ENCODE results near the gene ZFHX2. TPM values are rescaled to one million over a fixed set of nuclear protein-coding genes. Genes with fewer than 3 reads are reported as not detected.

Gene ZFHX2
- total RNA-seq, 8 experiments from 2014 or later, result 2.3 to 7.9 (median 4.7) TPM

GRCh38 chr14:23557521-23557920 lies 6.0 kb upstream of the ZFHX2 start:
- 17 to 83% (median 44%) methylated on average over 1 to 2 of the region's 2 CpGs; no CpG with 5 or more reads in 2 of the 10 experiments for WGBS, 10 experiments
- in situ Hi-C loops (cut with MboI; ENCODE audit: low pct_unique_long_range_greater_than_20kb in 2 of 9, low sequenced_read_pairs in 9 of 9, unreplicated experiment in 9 of 9), result loop anchor here (10.0 to 25.0 kb wide), 4 partner anchors 73 to 245 kb away; partner anchors contain the start of genes PABPN1 (in 5 of the 9), BCL2L2 (in 4 of the 9) and PPP1R3E (in 4 of the 9)
- H3K4me3 ChIP-seq, result peak overlapping the region in 1 of 5 donors; percentile 65
- ATAC-seq (replicated peaks in 6 of 8), result no peak
- H3K4me1 ChIP-seq (replicated peaks in 1 of 2), result peaks cover 20 to 24% of the 10 kb centered on the region in 2 donors
- no peak overlapping the region for H3K27ac ChIP-seq

- Histone ChIP-seq H3K4me3 (peak overlapping the region; percentile 63 to 98 (median 73)), H3K4me1 (replicated peaks in 1 of 2) (peaks cover 22 to 26% of the 10 kb centered on the region in 2 donors), H3K27ac (peak overlapping the region in 1 of 2 donors; percentile 97)
- ATAC-seq (replicated peaks in 6 of 8), result peak in 1 of 8 experiments; percentile 0
- 13 to 100% (median 50%) methylated on average over 1 to 7 of the region's 17 CpGs; no CpG with 5 or more reads in 3 of the 10 experiments for WGBS, 10 experiments
- in situ Hi-C loops (cut with MboI; ENCODE audit: low pct_unique_long_range_greater_than_20kb in 2 of 9, low sequenced_read_pairs in 9 of 9, unreplicated experiment in 9 of 9), result loop anchor here (10.0 to 25.0 kb wide), 4 partner anchors 72 to 245 kb away; partner anchors contain the start of genes PABPN1 (in 5 of the 9), BCL2L2 (in 4 of the 9) and PPP1R3E (in 4 of the 9)
Observed at GRCh38 chr14:23556700-23557440, 5.3 kb upstream of the ZFHX2 start.

- in situ Hi-C loops (cut with MboI; ENCODE audit: low pct_unique_long_range_greater_than_20kb in 2 of 9, low sequenced_read_pairs in 9 of 9, unreplicated experiment in 9 of 9), result loop anchor here (10.0 to 25.0 kb wide), 4 partner anchors 71 to 244 kb away; partner anchors contain the start of genes PABPN1 (in 5 of the 9), BCL2L2 (in 4 of the 9) and PPP1R3E (in 4 of the 9)
- H3K27ac ChIP-seq, result peak within 1 kb of the TSS; percentile 93 to 97
- WGBS, 10 experiments, result 0 to 12% (median 0%) methylated on average over 2 to 23 of the region's 54 CpGs; no CpG with 5 or more reads in 2 of the 10 experiments
- peak; percentile 75 to 83 (median 80) for ATAC-seq (replicated peaks in 6 of 8)
- H3K4me3 ChIP-seq, result peak within 1 kb of the TSS; percentile 63 to 98 (median 73)
- peaks cover 24 to 28% of the 10 kb centered on the region in 2 donors for H3K4me1 ChIP-seq (replicated peaks in 1 of 2)
Observed at GRCh38 chr14:23555882-23556699, 4.5 kb upstream of the ZFHX2 start, which contains the start of gene THTPA. TSS of gene THTPA (plus strand) at chr14:23556271. CDS start at chr14:23556758, 487 bp downstream.

GRCh38 chr14:23555533-23555881 lies 3.9 kb upstream of the ZFHX2 start:
- in situ Hi-C loops (cut with MboI; ENCODE audit: low pct_unique_long_range_greater_than_20kb in 2 of 9, low sequenced_read_pairs in 9 of 9, unreplicated experiment in 9 of 9), result loop anchor here (10.0 to 25.0 kb wide), 4 partner anchors 71 to 243 kb away; partner anchors contain the start of genes PABPN1 (in 5 of the 9), BCL2L2 (in 4 of the 9) and PPP1R3E (in 4 of the 9)
- H3K4me1 ChIP-seq (replicated peaks in 1 of 2), result peaks cover 24 to 28% of the 10 kb centered on the region in 2 donors
- H3K27ac ChIP-seq, result peak overlapping the region; percentile 93 to 97
- 0% methylated on average over 1 of the region's 14 CpGs; no CpG with 5 or more reads in 9 of the 10 experiments for WGBS, 10 experiments
- peak overlapping the region; percentile 63 to 98 (median 73) for H3K4me3 ChIP-seq
- ATAC-seq (replicated peaks in 6 of 8), result no peak

GRCh38 chr14:23550812-23551265 lies 726 bp downstream of the ZFHX2 start:
- in situ Hi-C loops (cut with MboI; ENCODE audit: low pct_unique_long_range_greater_than_20kb in 2 of 9, low sequenced_read_pairs in 9 of 9, unreplicated experiment in 9 of 9), result loop anchor here (10.0 to 25.0 kb wide), 4 partner anchors 66 to 239 kb away; partner anchors contain the start of genes PABPN1 (in 5 of the 9), BCL2L2 (in 4 of the 9) and PPP1R3E (in 4 of the 9)
- Histone ChIP-seq H3K4me1 (replicated peaks in 1 of 2) (peaks cover 48 to 54% of the 10 kb centered on the region in 2 donors), H3K4me3 (peak overlapping the region; percentile 58 to 83 (median 63)), H3K27ac (peak overlapping the region; percentile 73 to 91)
- WGBS, 10 experiments, result 0% methylated on average over 1 of the region's 37 CpGs; no CpG with 5 or more reads in 9 of the 10 experiments
- ATAC-seq (replicated peaks in 6 of 8), result peak; percentile 2 to 16 (median 7)

- H3K4me3 ChIP-seq, result peak overlapping the region; percentile 58 to 83 (median 63)
- 4 to 80% (median 29%) methylated on average over 1 to 9 of the region's 12 CpGs; no CpG with 5 or more reads in 2 of the 10 experiments for WGBS, 10 experiments
- in situ Hi-C loops (cut with MboI; ENCODE audit: low pct_unique_long_range_greater_than_20kb in 2 of 9, low sequenced_read_pairs in 9 of 9, unreplicated experiment in 9 of 9), result loop anchor here (10.0 to 25.0 kb wide), 4 partner anchors 65 to 238 kb away; partner anchors contain the start of genes PABPN1 (in 5 of the 9), BCL2L2 (in 4 of the 9) and PPP1R3E (in 4 of the 9)
- H3K27ac ChIP-seq, result peak overlapping the region; percentile 73 to 91
- ATAC-seq (replicated peaks in 6 of 8), result peak in 5 of 8 experiments; percentile 0 to 7 (median 2)
- H3K4me1 ChIP-seq (replicated peaks in 1 of 2), result peaks cover 53 to 59% of the 10 kb centered on the region in 2 donors
Observed at GRCh38 chr14:23550131-23550811, 1.3 kb downstream of the ZFHX2 start.

GRCh38 chr14:23548351-23549318 lies 2.9 kb downstream of the ZFHX2 start:
- peak overlapping the region; percentile 18 to 39 for H3K27ac ChIP-seq
- ATAC-seq (replicated peaks in 6 of 8), result peak in 7 of 8 experiments; percentile 10 to 44 (median 25)
- peaks cover 65% of the 10 kb centered on the region in 2 donors for H3K4me1 ChIP-seq (replicated peaks in 1 of 2)
- H3K4me3 ChIP-seq, result peak overlapping the region; percentile 1 to 70 (median 13)
- in situ Hi-C loops (cut with MboI; ENCODE audit: low pct_unique_long_range_greater_than_20kb in 2 of 9, low sequenced_read_pairs in 9 of 9, unreplicated experiment in 9 of 9), result no loop called here
- WGBS, 10 experiments, result 21 to 76% (median 33%) methylated on average over 1 to 18 of the region's 18 CpGs

GRCh38 chr14:23547924-23548323 lies 3.6 kb downstream of the ZFHX2 start:
- peaks cover 65% of the 10 kb centered on the region in 2 donors for H3K4me1 ChIP-seq (replicated peaks in 1 of 2)
- ATAC-seq (replicated peaks in 6 of 8), result no peak
- H3K4me3 ChIP-seq, result peak overlapping the region in 1 of 5 donors; percentile 8
- no peak overlapping the region for H3K27ac ChIP-seq
- in situ Hi-C loops (cut with MboI; ENCODE audit: low pct_unique_long_range_greater_than_20kb in 2 of 9, low sequenced_read_pairs in 9 of 9, unreplicated experiment in 9 of 9), result no loop called here
- 57 to 100% (median 67%) methylated on average over 1 to 2 of the region's 2 CpGs; no CpG with 5 or more reads in 1 of the 10 experiments for WGBS, 10 experiments

- no peak overlapping the region for H3K4me3 ChIP-seq
- no peak overlapping the region for H3K27ac ChIP-seq
- H3K4me1 ChIP-seq (replicated peaks in 1 of 2), result peaks cover 61% of the 10 kb centered on the region in 2 donors
- in situ Hi-C loops (cut with MboI; ENCODE audit: low pct_unique_long_range_greater_than_20kb in 2 of 9, low sequenced_read_pairs in 9 of 9, unreplicated experiment in 9 of 9), result no loop called here
- no peak for ATAC-seq (replicated peaks in 6 of 8)
- 37 to 100% (median 71%) methylated on average over 1 to 6 of the region's 10 CpGs; no CpG with 5 or more reads in 3 of the 10 experiments for WGBS, 10 experiments
Observed at GRCh38 chr14:23546450-23547035, 5.0 kb downstream of the ZFHX2 start.

- H3K4me3 ChIP-seq, result no peak overlapping the region
- no peak overlapping the region for H3K27ac ChIP-seq
- H3K4me1 ChIP-seq (replicated peaks in 1 of 2), result peaks cover 61% of the 10 kb centered on the region in 2 donors
- WGBS, 10 experiments, result 0 to 80% (median 4%) methylated on average over 1 to 4 of the region's 4 CpGs; no CpG with 5 or more reads in 5 of the 10 experiments
- in situ Hi-C loops (cut with MboI; ENCODE audit: low pct_unique_long_range_greater_than_20kb in 2 of 9, low sequenced_read_pairs in 9 of 9, unreplicated experiment in 9 of 9), result no loop called here
- ATAC-seq (replicated peaks in 6 of 8), result peak in 3 of 8 experiments; percentile 63 to 76 (median 75)
Observed at GRCh38 chr14:23545740-23546365, 5.7 kb downstream of the ZFHX2 start.
